Kidney epithelial cell (primary cell): ENCODE measurements around the gene KIF22. TPM values are rescaled to one million over a fixed set of nuclear protein-coding genes. Genes with fewer than 3 reads are reported as not detected.

Experiments
- DNase-seq: peaks from one replicate; pipeline ENCODE4 v3.0.0-alpha.2; 2010; ENCODE audit warnings: low read depth
- H3K27me3 ChIP-seq: 2 replicates; pipeline ENCODE4 v1.6.0; 2011; ENCODE audit warnings: low read length; ENCODE audit not compliant: control insufficient read depth, insufficient read depth
- H3K36me3 ChIP-seq: 2 replicates; pipeline ENCODE4 v1.5.1; 2011; ENCODE audit warnings: low read length; ENCODE audit not compliant: control insufficient read depth, insufficient read depth
- H3K4me3 ChIP-seq: 2 replicates; pipeline ENCODE4 v1.5.1; 2011; ENCODE audit warnings: low read depth, mild to moderate bottlenecking, control low read depth, low read length
- total RNA-seq: library from RNA; depleted of rRNA; stranded (reverse); fragments of >200 nt; gene quantifications from 2 replicates; pipeline ENCODE4 v1.2.3, GENCODE V29; 2015
- TF ChIP-seq, protein P1 (sequence below): IDR thresholded peaks from 2 replicates; pipeline ENCODE4 v1.5.1; 2011; ENCODE audit warnings: mild to moderate bottlenecking, moderate library complexity, low read length, control low read depth, inconsistent platforms; ENCODE audit not compliant: insufficient read depth, poor library complexity, severe bottlenecking

The KIF22 gene
- total RNA-seq, 1 donor from 2014 or later = 24.2 TPM

DNA sequence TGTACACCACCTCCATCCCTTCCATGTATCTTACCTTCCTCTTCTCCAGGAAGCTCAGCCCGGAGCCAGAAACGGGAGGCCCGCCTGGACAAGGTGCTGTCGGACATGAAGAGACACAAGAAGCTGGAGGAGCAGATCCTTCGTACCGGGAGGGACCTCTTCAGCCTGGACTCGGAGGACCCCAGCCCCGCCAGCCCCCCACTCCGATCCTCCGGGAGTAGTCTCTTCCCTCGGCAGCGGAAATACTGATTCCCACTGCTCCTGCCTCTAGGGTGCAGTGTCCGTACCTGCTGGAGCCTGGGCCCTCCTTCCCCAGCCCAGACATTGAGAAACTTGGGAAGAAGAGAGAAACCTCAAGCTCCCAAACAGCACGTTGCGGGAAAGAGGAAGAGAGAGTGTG, 29.0 kb downstream of the KIF22 start:
- no peaks in the 10 kb centered on the region for H3K27me3 ChIP-seq
- H3K4me3 ChIP-seq = no peak overlapping the region
- TF ChIP-seq, protein P1, sequence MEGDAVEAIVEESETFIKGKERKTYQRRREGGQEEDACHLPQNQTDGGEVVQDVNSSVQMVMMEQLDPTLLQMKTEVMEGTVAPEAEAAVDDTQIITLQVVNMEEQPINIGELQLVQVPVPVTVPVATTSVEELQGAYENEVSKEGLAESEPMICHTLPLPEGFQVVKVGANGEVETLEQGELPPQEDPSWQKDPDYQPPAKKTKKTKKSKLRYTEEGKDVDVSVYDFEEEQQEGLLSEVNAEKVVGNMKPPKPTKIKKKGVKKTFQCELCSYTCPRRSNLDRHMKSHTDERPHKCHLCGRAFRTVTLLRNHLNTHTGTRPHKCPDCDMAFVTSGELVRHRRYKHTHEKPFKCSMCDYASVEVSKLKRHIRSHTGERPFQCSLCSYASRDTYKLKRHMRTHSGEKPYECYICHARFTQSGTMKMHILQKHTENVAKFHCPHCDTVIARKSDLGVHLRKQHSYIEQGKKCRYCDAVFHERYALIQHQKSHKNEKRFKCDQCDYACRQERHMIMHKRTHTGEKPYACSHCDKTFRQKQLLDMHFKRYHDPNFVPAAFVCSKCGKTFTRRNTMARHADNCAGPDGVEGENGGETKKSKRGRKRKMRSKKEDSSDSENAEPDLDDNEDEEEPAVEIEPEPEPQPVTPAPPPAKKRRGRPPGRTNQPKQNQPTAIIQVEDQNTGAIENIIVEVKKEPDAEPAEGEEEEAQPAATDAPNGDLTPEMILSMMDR = peak; percentile 33
- DNase-seq = no peak
- no peaks in the 10 kb centered on the region for H3K36me3 ChIP-seq

DNA sequence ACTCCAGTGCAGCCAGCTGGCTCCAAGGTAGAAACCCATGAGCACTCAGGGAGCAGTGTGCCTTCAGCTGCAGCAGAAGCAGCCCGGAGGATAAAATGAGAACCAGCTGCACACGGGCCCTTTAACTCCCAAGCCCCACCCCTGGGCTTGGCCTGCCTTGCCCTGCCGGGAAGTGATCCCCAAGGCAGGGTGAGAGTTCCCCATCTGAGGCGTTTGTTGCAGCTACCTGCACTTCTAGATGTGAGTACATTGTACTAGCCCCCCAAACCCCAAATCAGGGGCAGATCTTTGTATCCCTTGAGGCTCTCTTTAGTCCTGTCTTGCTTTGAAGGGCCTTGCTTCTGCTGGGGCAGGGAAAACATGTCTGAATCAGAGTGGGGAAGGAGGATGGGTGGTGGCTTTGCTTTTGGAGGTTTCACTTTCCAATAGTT, 29.7 kb downstream of the KIF22 start, which contains the start of gene MVP:
TSS of gene MVP (plus strand) at position 192 of the 431 bp plus-strand sequence. CDS start 10,088 bp downstream, outside the sequence.
- Histone ChIP-seq H3K27me3 (no peaks in the 10 kb centered on the region), H3K36me3 (no peaks in the 10 kb centered on the region), H3K4me3 (peak within 1 kb of the TSS; percentile 48)
- TF ChIP-seq, protein P1 = no peak
- DNase-seq = no peak

DNA sequence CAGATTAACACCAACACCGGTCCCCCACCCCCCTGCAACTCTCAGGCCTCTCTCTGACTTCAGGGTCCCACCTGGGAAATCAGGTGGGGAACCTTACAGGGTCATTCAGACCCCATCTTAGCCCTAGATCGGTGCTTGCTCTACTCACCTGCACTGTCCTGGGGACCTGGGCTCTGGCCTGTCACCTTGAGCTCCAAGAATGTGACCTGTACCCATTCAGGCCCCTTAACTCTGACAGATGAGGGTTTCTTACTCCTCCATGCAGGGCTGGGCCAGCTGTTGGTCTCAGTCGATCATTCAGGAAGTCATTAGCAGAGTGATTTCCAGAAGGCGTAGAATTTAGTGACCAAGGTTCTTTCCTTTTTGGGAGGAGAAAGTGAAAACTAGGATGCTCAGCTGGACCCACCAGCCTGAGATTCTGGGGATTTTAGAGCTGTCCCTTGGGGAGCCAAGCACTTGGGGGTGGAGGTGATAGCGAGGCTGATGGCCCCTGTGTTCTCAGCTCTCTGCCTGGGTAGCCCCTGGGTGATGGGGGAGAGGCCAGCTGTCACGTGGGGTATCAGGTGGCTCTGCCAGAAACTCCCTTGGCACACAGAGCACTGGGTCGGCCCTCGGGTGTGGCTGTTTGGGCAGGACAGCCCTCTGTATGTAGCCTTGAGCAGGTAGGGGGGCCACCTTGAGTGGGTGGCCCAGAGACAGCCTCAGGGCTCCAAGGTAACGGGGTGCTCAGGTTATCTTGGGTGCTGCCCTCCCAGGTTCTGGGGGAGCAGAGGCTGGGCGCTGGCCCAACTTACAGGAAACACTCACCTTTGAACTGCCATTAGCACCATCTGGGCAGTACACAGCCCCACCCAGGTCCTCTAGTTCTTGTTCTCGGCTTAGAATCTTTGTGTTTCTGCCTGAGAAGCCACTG, 30.4 kb downstream of the KIF22 start:
- Histone ChIP-seq H3K27me3 (no peaks in the 10 kb centered on the region), H3K4me3 (peak overlapping the region; percentile 48), H3K36me3 (no peaks in the 10 kb centered on the region)
- DNase-seq = no peak
- TF ChIP-seq, protein P1 = no peak

DNA sequence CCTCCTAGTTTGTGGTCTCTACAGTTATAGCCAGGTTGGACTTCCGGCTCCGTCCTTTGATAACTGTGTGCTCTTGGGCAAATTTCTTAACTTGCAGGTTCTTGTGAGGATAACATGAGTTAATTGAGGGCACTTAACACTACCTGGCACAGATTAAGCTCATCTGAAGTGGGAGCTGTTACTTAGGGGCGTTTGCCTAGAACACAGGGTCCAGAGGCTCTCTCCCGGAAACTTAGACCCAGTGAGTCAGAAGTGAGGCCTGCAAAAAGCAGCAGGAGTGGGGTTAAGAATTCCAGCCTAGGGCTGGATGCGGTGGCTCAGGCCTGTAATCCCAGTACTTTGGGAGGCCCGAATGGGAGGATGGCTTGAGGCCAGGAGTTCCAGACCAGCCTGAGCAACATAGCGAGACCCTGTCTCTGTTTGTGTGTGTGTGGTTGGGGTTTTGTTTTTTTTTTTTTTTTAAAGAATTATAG, 31.1 kb downstream of the KIF22 start:
- H3K27me3 ChIP-seq = no peaks in the 10 kb centered on the region
- no peaks in the 10 kb centered on the region for H3K36me3 ChIP-seq
- H3K4me3 ChIP-seq = peak overlapping the region; percentile 48
- TF ChIP-seq, protein P1 = no peak
- DNase-seq = no peak

DNA sequence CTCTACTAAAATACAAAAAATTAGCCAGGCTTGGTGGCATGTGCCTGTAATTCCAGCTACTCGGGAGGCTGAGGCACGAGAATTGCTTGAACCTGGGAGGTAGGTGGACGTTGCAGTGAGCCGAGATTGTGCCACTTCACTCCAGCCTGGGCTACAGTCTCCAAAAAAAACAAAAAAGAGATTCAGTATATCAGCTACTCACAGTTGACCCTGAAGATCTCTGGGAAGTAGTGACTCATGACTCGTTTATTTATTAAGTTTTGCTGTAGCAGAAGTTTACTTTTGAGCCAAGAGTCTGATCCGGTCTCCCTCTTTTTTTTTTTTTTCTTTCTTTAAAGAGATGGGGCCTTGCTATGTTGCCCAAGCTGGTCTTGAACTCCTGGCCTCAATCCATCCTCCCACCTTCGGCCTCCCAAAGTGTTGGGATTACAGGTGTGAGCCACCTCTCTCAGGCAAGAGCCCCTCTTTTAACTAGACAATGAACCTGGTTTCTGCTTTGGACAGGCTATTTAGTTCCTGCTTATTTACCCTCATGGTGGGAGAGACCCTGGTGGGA, 34.1 kb downstream of the KIF22 start:
- TF ChIP-seq, protein P1 = no peak
- Histone ChIP-seq H3K4me3 (no peak overlapping the region), H3K27me3 (no peaks in the 10 kb centered on the region), H3K36me3 (no peaks in the 10 kb centered on the region)
- DNase-seq = peak; percentile 51
